ENCODE measurements around the gene CEP152.

The CEP152 gene

GRCh38 chr15:48784756-48785155 lies 26.1 kb downstream of the CEP152 start:
- H2AFZ ChIP-seq (ENCODE audit: low read depth, low read length, severe bottlenecking), result no peak overlapping the region
- no peak overlapping the region for H3K27ac ChIP-seq (ENCODE audit: low read depth, low read length)
- H4K20me1 ChIP-seq (ENCODE audit: low read depth, low read length), result no peaks in the 10 kb centered on the region
- TF ChIP-seq CTCF (IDR thresholded peaks at IDR 0.05; ENCODE audit: insufficient read depth, low read length, poor library complexity, severe bottlenecking) (no peak), EZH2phosphoT487 (conservative IDR thresholded peaks at IDR 0.05; ENCODE audit: low read length) (no peak)
- peaks cover 54% of the 10 kb centered on the region for H3K36me3 ChIP-seq (ENCODE audit: low read length)
- H3K9me2 ChIP-seq (replicated peaks; ENCODE audit: insufficient read depth, low read length), result no peaks in the 10 kb centered on the region
- H3K9me3 ChIP-seq (ENCODE audit: insufficient read depth, low read length), result no peaks in the 10 kb centered on the region
- no peak overlapping the region for H3K9ac ChIP-seq (ENCODE audit: low read length)
- H3K27me3 ChIP-seq (ENCODE audit: low read length), result no peaks in the 10 kb centered on the region
- H3K4me2 ChIP-seq (ENCODE audit: low read depth, low read length, poor library complexity, severe bottlenecking), result no peak overlapping the region
- H3K4me3 ChIP-seq (ENCODE audit: insufficient read depth, low read length, poor library complexity, severe bottlenecking), result no peak overlapping the region
- H3K79me2 ChIP-seq (ENCODE audit: insufficient read depth, low read length), result no peaks in the 10 kb centered on the region
- H3F3A ChIP-seq (ENCODE audit: insufficient read depth), result no peaks in the 10 kb centered on the region

- no peak overlapping the region for H3K4me2 ChIP-seq (ENCODE audit: low read depth, low read length, poor library complexity, severe bottlenecking)
- H3K36me3 ChIP-seq (ENCODE audit: low read length), result peaks cover 53% of the 10 kb centered on the region
- no peak overlapping the region for H3K4me3 ChIP-seq (ENCODE audit: insufficient read depth, low read length, poor library complexity, severe bottlenecking)
- H3K9ac ChIP-seq (ENCODE audit: low read length), result no peak overlapping the region
- no peak overlapping the region for H3K27ac ChIP-seq (ENCODE audit: low read depth, low read length)
- H3K27me3 ChIP-seq (ENCODE audit: low read length), result no peaks in the 10 kb centered on the region
- H2AFZ ChIP-seq (ENCODE audit: low read depth, low read length, severe bottlenecking), result no peak overlapping the region
- no peaks in the 10 kb centered on the region for H3F3A ChIP-seq (ENCODE audit: insufficient read depth)
- H3K79me2 ChIP-seq (ENCODE audit: insufficient read depth, low read length), result no peaks in the 10 kb centered on the region
- no peak for TF ChIP-seq EZH2phosphoT487 (conservative IDR thresholded peaks at IDR 0.05; ENCODE audit: low read length)
- TF ChIP-seq CTCF (IDR thresholded peaks at IDR 0.05; ENCODE audit: insufficient read depth, low read length, poor library complexity, severe bottlenecking), result no peak
- no peaks in the 10 kb centered on the region for H4K20me1 ChIP-seq (ENCODE audit: low read depth, low read length)
- H3K9me3 ChIP-seq (ENCODE audit: insufficient read depth, low read length), result no peaks in the 10 kb centered on the region
- no peaks in the 10 kb centered on the region for H3K9me2 ChIP-seq (replicated peaks; ENCODE audit: insufficient read depth, low read length)
These were observed 28.0 kb downstream of the CEP152 start for GRCh38 chr15:48782911-48783310.

- Histone ChIP-seq H3K79me2 (ENCODE audit: insufficient read depth, low read length) (no peaks in the 10 kb centered on the region), H3K27me3 (ENCODE audit: low read length) (no peaks in the 10 kb centered on the region), H4K20me1 (ENCODE audit: low read depth, low read length) (no peaks in the 10 kb centered on the region), H3K36me3 (ENCODE audit: low read length) (peaks cover 53% of the 10 kb centered on the region), H3K9me3 (ENCODE audit: insufficient read depth, low read length) (no peaks in the 10 kb centered on the region), H3K9ac (ENCODE audit: low read length) (no peak overlapping the region), H3K4me2 (ENCODE audit: low read depth, low read length, poor library complexity, severe bottlenecking) (no peak overlapping the region), H3K9me2 (replicated peaks; ENCODE audit: insufficient read depth, low read length) (no peaks in the 10 kb centered on the region), H3K27ac (ENCODE audit: low read depth, low read length) (no peak overlapping the region), H3F3A (ENCODE audit: insufficient read depth) (no peaks in the 10 kb centered on the region), H3K4me3 (ENCODE audit: insufficient read depth, low read length, poor library complexity, severe bottlenecking) (no peak overlapping the region), H2AFZ (ENCODE audit: low read depth, low read length, severe bottlenecking) (no peak overlapping the region)
- TF ChIP-seq CTCF (IDR thresholded peaks at IDR 0.05; ENCODE audit: insufficient read depth, low read length, poor library complexity, severe bottlenecking) (no peak), EZH2phosphoT487 (conservative IDR thresholded peaks at IDR 0.05; ENCODE audit: low read length) (no peak)
These were observed 29.3 kb downstream of the CEP152 start for GRCh38 chr15:48781481-48782081.

All from SU-DHL-6 (cell line).